Body of pancreas (tissue), 4 donors: ENCODE results near the gene PGAM2.

ENCODE experiments used
- CTCF ChIP-seq, 7 experiments: fragments of 450-650 bp in 4 of 7; fragments of 200-600 bp in 3 of 7; sonication (generic) in 3 of 7; IDR thresholded peaks; one replicate each; pipeline ENCODE4 v1.5.1; 2016 to 2019; ENCODE audit warnings: antibody characterized with exemption in 7 of 7
- POLR2A ChIP-seq, 3 donors: fragments of 450-650 bp; IDR thresholded peaks; one replicate each; pipeline ENCODE4 v1.6.1; 2016; ENCODE audit warnings: antibody characterized with exemption in 3 of 3, mild to moderate bottlenecking in 2 of 3

- TF ChIP-seq CTCF (IDR thresholded peaks at IDR 0.05) = no peak
- TF ChIP-seq POLR2A (IDR thresholded peaks at IDR 0.05) = no peak
Observed at GRCh38 chr7:44106311-44107065, 41.1 kb upstream of the PGAM2 start.
